Measurements from ENCODE around the gene SLC52A3. TPM values are rescaled to one million over a fixed set of nuclear protein-coding genes. Genes with fewer than 3 reads are reported as not detected.
A peak's percentile ranks its signal among the peaks of the same experiment; 100 is the strongest.

SLC52A3 gene
- total and polyA plus RNA-seq, 2 of the 13 experiments (the other 11 are each of a cell fraction or from before 2014, with no cell fraction given), result 0.03 TPM; not detected in 1

DNA sequence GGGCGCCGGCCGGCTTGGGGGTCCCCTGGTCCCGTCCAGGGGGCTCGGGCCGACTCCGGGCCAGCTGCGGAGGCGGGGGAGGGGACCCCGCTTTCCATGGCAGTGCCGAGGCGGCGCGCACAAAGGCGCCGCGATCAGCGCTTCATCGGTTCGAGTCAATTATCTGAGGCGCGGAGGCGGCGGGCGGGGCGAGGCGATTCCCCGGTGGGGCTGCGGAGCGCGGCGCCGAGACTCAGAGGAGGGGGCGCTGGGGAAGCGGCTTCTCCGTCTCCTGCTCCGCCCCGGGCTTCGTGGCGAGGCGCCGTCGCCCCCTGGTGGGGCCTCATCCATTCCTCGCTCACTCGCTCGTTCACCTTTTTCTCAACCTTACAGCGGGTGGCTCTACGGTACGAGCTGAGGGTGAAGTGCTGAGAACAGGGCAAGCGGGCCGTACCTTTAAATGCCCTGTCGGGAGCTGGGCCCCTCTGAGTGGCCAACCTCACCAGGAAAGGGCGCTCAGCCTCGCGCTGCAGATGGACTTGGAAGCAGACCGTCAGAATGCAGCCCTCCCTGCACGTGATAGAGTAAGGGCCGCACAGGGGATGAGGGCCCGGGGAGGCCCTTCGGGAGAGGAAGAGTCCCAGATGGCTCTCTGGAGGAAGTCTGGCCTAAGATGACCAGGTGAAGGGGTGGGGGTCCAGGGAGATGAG, 39.9 kb downstream of the SLC52A3 start (continued):
- TF ChIP-seq, protein P1, sequence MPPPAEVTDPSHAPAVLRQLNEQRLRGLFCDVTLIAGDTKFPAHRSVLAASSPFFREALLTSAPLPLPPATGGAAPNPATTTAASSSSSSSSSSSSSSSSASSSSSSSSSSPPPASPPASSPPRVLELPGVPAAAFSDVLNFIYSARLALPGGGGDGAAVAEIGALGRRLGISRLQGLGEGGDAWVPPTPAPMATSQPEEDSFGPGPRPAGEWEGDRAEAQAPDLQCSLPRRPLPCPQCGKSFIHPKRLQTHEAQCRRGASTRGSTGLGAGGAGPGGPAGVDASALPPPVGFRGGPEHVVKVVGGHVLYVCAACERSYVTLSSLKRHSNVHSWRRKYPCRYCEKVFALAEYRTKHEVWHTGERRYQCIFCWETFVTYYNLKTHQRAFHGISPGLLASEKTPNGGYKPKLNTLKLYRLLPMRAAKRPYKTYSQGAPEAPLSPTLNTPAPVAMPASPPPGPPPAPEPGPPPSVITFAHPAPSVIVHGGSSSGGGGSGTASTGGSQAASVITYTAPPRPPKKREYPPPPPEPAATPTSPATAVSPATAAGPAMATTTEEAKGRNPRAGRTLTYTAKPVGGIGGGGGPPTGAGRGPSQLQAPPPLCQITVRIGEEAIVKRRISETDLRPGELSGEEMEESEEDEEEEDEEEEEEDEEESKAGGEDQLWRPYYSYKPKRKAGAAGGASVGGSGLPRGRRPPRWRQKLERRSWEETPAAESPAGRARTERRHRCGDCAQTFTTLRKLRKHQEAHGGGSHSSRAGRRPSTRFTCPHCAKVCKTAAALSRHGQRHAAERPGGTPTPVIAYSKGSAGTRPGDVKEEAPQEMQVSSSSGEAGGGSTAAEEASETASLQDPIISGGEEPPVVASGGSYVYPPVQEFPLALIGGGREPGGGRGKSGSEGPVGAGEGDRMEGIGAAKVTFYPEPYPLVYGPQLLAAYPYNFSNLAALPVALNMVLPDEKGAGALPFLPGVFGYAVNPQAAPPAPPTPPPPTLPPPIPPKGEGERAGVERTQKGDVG (CRISPR knock-in tag; IDR thresholded peaks at IDR 0.05; ENCODE audit: borderline replicate concordance), result 0 out of 2 replicates have a peak, but pooled peaks have one; percentile 25
- no peak for TF ChIP-seq KLF11 (CRISPR knock-in tag; IDR thresholded peaks at IDR 0.05)
- TF ChIP-seq SP4 (CRISPR knock-in tag; IDR thresholded peaks at IDR 0.05), result peak; percentile 61; the same call in 1 of the 2 replicates
- no peak for TF ChIP-seq ELF3 (CRISPR knock-in tag; IDR thresholded peaks at IDR 0.05)
- peak; percentile 70 for TF ChIP-seq TARDBP (CRISPR knock-in tag; IDR thresholded peaks at IDR 0.05)
- no peak for TF ChIP-seq RBM22 (optimal IDR thresholded peaks at IDR 0.05; ENCODE audit: low read length)
- no peak; the same call in 1 of the 2 replicates for TF ChIP-seq ARHGAP35 (CRISPR knock-in tag; IDR thresholded peaks at IDR 0.05; ENCODE audit: borderline replicate concordance)
- TF ChIP-seq, protein P2, sequence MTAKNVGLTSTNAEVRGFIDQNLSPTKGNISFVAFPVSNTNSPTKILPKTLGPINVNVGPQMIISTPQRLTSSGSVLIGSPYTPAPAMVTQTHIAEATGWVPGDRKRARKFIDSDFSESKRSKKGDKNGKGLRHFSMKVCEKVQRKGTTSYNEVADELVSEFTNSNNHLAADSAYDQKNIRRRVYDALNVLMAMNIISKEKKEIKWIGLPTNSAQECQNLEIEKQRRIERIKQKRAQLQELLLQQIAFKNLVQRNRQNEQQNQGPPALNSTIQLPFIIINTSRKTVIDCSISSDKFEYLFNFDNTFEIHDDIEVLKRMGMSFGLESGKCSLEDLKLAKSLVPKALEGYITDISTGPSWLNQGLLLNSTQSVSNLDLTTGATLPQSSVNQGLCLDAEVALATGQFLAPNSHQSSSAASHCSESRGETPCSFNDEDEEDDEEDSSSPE (CRISPR knock-in tag; IDR thresholded peaks at IDR 0.05), result 0 out of 2 replicates have a peak, but pooled peaks have one; percentile 41
- no peak for TF ChIP-seq SNRNP70 (IDR thresholded peaks at IDR 0.05; ENCODE audit: low read depth, low read length)
- TF ChIP-seq RAD21 (CRISPR knock-in tag; IDR thresholded peaks at IDR 0.05), result peak; percentile 96
- no peak for TF ChIP-seq ZNF296 (CRISPR knock-in tag; conservative IDR thresholded peaks at IDR 0.05)
- TF ChIP-seq ZNF430 (CRISPR knock-in tag; IDR thresholded peaks at IDR 0.05), result peak; percentile 69; the same call in 1 of the 2 replicates
- TF ChIP-seq CHD4 (IDR thresholded peaks at IDR 0.05; ENCODE audit: borderline replicate concordance, low read length), result no peak
- no peak for TF ChIP-seq ZSCAN12 (CRISPR knock-in tag; IDR thresholded peaks at IDR 0.05)
- no peak for TF ChIP-seq ZNF431 (CRISPR knock-in tag; IDR thresholded peaks at IDR 0.05; ENCODE audit: borderline replicate concordance, low read depth)
- TF ChIP-seq ZNF7 (CRISPR knock-in tag; IDR thresholded peaks at IDR 0.05), result no peak
- TF ChIP-seq SUZ12 (IDR thresholded peaks at IDR 0.05; ENCODE audit: low read depth, low read length), result no peak
- 0 out of 2 replicates have a peak, but pooled peaks have one; percentile 51 for TF ChIP-seq GZF1 (CRISPR knock-in tag; IDR thresholded peaks at IDR 0.05)
- no peak for TF ChIP-seq POLR2G (IDR thresholded peaks at IDR 0.05; ENCODE audit: low read depth, low read length)
- peak; percentile 37 for TF ChIP-seq SKI (IDR thresholded peaks at IDR 0.05; ENCODE audit: partially characterized antibody)
- no peak for TF ChIP-seq ZNF44 (CRISPR knock-in tag; IDR thresholded peaks at IDR 0.05)
- TF ChIP-seq FOXK2 (IDR thresholded peaks at IDR 0.05), result no peak
- TF ChIP-seq, protein P3, sequence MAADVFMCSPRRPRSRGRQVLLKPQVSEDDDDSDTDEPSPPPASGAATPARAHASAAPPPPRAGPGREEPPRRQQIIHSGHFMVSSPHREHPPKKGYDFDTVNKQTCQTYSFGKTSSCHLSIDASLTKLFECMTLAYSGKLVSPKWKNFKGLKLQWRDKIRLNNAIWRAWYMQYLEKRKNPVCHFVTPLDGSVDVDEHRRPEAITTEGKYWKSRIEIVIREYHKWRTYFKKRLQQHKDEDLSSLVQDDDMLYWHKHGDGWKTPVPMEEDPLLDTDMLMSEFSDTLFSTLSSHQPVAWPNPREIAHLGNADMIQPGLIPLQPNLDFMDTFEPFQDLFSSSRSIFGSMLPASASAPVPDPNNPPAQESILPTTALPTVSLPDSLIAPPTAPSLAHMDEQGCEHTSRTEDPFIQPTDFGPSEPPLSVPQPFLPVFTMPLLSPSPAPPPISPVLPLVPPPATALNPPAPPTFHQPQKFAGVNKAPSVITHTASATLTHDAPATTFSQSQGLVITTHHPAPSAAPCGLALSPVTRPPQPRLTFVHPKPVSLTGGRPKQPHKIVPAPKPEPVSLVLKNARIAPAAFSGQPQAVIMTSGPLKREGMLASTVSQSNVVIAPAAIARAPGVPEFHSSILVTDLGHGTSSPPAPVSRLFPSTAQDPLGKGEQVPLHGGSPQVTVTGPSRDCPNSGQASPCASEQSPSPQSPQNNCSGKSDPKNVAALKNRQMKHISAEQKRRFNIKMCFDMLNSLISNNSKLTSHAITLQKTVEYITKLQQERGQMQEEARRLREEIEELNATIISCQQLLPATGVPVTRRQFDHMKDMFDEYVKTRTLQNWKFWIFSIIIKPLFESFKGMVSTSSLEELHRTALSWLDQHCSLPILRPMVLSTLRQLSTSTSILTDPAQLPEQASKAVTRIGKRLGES (CRISPR knock-in tag; IDR thresholded peaks at IDR 0.05; ENCODE audit: borderline replicate concordance), result no peak
- no peak for TF ChIP-seq BRCA1 (CRISPR knock-in tag; IDR thresholded peaks at IDR 0.05)
- TF ChIP-seq GATAD2A (CRISPR knock-in tag; IDR thresholded peaks at IDR 0.05), result peak; percentile 32; the same call in 1 of the 2 replicates
